ENCODE data around the gene ITPR3.

Gene ITPR3

GRCh38 chr6:33740794-33741193 is 119.7 kb downstream of the ITPR3 start:
- Histone ChIP-seq H4K20me1 (ENCODE audit: insufficient read depth, low read length, poor library complexity, severe bottlenecking) (no peaks in the 10 kb centered on the region), H3K36me3 (ENCODE audit: insufficient read depth, low read length) (no peaks in the 10 kb centered on the region), H3K79me2 (ENCODE audit: insufficient read depth, low read length) (no peaks in the 10 kb centered on the region), H3K4me2 (ENCODE audit: low read depth, low read length, poor library complexity, severe bottlenecking) (no peak overlapping the region), H3K4me1 (ENCODE audit: insufficient read depth, low read length, poor library complexity, severe bottlenecking) (peaks cover 12% of the 10 kb centered on the region), H3K27me3 (ENCODE audit: insufficient read depth, low read length, poor library complexity, severe bottlenecking) (no peaks in the 10 kb centered on the region), H3K9me3 (ENCODE audit: insufficient read depth, low read depth, low read length) (no peaks in the 10 kb centered on the region), H3F3A (ENCODE audit: low read depth) (no peaks in the 10 kb centered on the region), H3K9me2 (replicated peaks; ENCODE audit: low read depth, low read length) (no peaks in the 10 kb centered on the region), H2AFZ (ENCODE audit: low read length) (no peak overlapping the region), H3K9ac (ENCODE audit: low read depth, low read length, poor library complexity, severe bottlenecking) (no peak overlapping the region), H3K4me3 (ENCODE audit: low read length, poor library complexity, severe bottlenecking) (no peak overlapping the region)
- TF ChIP-seq EZH2phosphoT487 (IDR thresholded peaks at IDR 0.05; ENCODE audit: borderline replicate concordance): no peak
- TF ChIP-seq CTCF (conservative IDR thresholded peaks at IDR 0.05; ENCODE audit: low read length): no peak

- Histone ChIP-seq H3K9ac (ENCODE audit: low read depth, low read length, poor library complexity, severe bottlenecking) (no peak overlapping the region), H3K27me3 (ENCODE audit: insufficient read depth, low read length, poor library complexity, severe bottlenecking) (no peaks in the 10 kb centered on the region), H3K4me3 (ENCODE audit: low read length, poor library complexity, severe bottlenecking) (no peak overlapping the region), H3F3A (ENCODE audit: low read depth) (no peaks in the 10 kb centered on the region), H3K36me3 (ENCODE audit: insufficient read depth, low read length) (no peaks in the 10 kb centered on the region), H3K79me2 (ENCODE audit: insufficient read depth, low read length) (no peaks in the 10 kb centered on the region), H3K4me2 (ENCODE audit: low read depth, low read length, poor library complexity, severe bottlenecking) (no peak overlapping the region), H3K9me3 (ENCODE audit: insufficient read depth, low read depth, low read length) (no peaks in the 10 kb centered on the region), H3K4me1 (ENCODE audit: insufficient read depth, low read length, poor library complexity, severe bottlenecking) (peaks cover 18% of the 10 kb centered on the region), H3K9me2 (replicated peaks; ENCODE audit: low read depth, low read length) (no peaks in the 10 kb centered on the region), H2AFZ (ENCODE audit: low read length) (no peak overlapping the region), H4K20me1 (ENCODE audit: insufficient read depth, low read length, poor library complexity, severe bottlenecking) (no peaks in the 10 kb centered on the region)
- TF ChIP-seq EZH2phosphoT487 (IDR thresholded peaks at IDR 0.05; ENCODE audit: borderline replicate concordance) (no peak), CTCF (conservative IDR thresholded peaks at IDR 0.05; ENCODE audit: low read length) (no peak)
These were observed 121.0 kb downstream of the ITPR3 start for GRCh38 chr6:33742092-33742491.

- Histone ChIP-seq H3K27me3 (ENCODE audit: insufficient read depth, low read length, poor library complexity, severe bottlenecking) (no peaks in the 10 kb centered on the region), H4K20me1 (ENCODE audit: insufficient read depth, low read length, poor library complexity, severe bottlenecking) (no peaks in the 10 kb centered on the region)
- TF ChIP-seq CTCF (conservative IDR thresholded peaks at IDR 0.05; ENCODE audit: low read length) (no peak), EZH2phosphoT487 (IDR thresholded peaks at IDR 0.05; ENCODE audit: borderline replicate concordance) (no peak)
These were observed 121.7 kb downstream of the ITPR3 start for GRCh38 chr6:33742837-33743236.

More at GRCh38 chr6:33742837-33743236, 121.7 kb downstream of the ITPR3 start:
- Histone ChIP-seq H3K4me2 (ENCODE audit: low read depth, low read length, poor library complexity, severe bottlenecking) (no peak overlapping the region), H3K9me3 (ENCODE audit: insufficient read depth, low read depth, low read length) (no peaks in the 10 kb centered on the region), H3K36me3 (ENCODE audit: insufficient read depth, low read length) (no peaks in the 10 kb centered on the region), H3K4me3 (ENCODE audit: low read length, poor library complexity, severe bottlenecking) (no peak overlapping the region), H3K9me2 (replicated peaks; ENCODE audit: low read depth, low read length) (no peaks in the 10 kb centered on the region), H2AFZ (ENCODE audit: low read length) (no peak overlapping the region), H3K4me1 (ENCODE audit: insufficient read depth, low read length, poor library complexity, severe bottlenecking) (peaks cover 18% of the 10 kb centered on the region), H3F3A (ENCODE audit: low read depth) (no peaks in the 10 kb centered on the region), H3K79me2 (ENCODE audit: insufficient read depth, low read length) (no peaks in the 10 kb centered on the region), H3K9ac (ENCODE audit: low read depth, low read length, poor library complexity, severe bottlenecking) (no peak overlapping the region)
